ENCODE data around the gene DCTD. TPM values are rescaled to one million over a fixed set of nuclear protein-coding genes. Genes with fewer than 3 reads are reported as not detected.

DCTD gene
- total and polyA plus RNA-seq, 4 donors, result 36.9 to 52.9 (median 44.7) TPM

DNA sequence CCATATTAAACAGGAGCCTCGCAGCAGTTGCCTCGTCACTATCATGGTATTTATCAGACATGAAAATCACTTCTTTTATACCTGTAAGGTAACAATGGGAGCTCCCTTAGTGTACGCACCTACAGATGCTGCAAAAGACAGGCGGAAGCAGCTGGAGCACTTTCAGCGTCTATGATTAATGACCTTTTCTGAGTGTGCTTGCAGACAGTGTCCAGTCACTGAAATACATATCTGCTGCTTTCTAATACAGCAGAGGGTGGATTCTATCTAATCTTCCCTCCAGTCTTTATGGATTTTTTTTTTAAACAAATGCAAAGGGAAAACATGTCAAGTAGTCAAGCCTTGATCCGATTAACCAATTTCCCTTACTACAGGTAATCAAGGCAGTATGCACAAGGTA lies 24.1 kb downstream of the DCTD start:
- Histone ChIP-seq H3K36me3 (ENCODE audit: control insufficient read depth in 4 of 4, insufficient read depth in 3 of 4, low read depth in 1 of 4, low read length in 3 of 4) (peaks cover 10 to 45% (median 38%) of the 10 kb centered on the region in 4 donors), H3K27ac (ENCODE audit: low read depth in 1 of 2, low read length in 2 of 2) (no peak overlapping the region)

More for the DNA sequence above, 24.1 kb downstream of the DCTD start:
- Histone ChIP-seq H3K9me3 (ENCODE audit: control insufficient read depth in 4 of 4, low read length in 3 of 4) (no peaks in the 10 kb centered on the region), H3K9ac (ENCODE audit: low read depth in 1 of 2, low read length in 2 of 2) (no peak overlapping the region), H3K27me3 (ENCODE audit: control insufficient read depth in 4 of 4, insufficient read depth in 4 of 4, low read length in 3 of 4) (no peaks in the 10 kb centered on the region), H3K4me3 (ENCODE audit: low read depth in 1 of 3, low read length in 3 of 3) (no peak overlapping the region), H3K4me1 (ENCODE audit: control insufficient read depth in 4 of 4, insufficient read depth in 4 of 4, low read length in 3 of 4) (peaks cover 14 to 33% (median 29%) of the 10 kb centered on the region in 4 donors)
- no peak for DNase-seq (ENCODE audit: low spot score)
- WGBS, result 96% methylated on average over 6 of the region's 6 CpGs
- TF ChIP-seq FOXA1 (IDR thresholded peaks at IDR 0.05), result no peak
- no peak for TF ChIP-seq MAX (IDR thresholded peaks at IDR 0.05)
- no peak for TF ChIP-seq ZBTB33 (IDR thresholded peaks at IDR 0.05)
- no peak for TF ChIP-seq YY1 (IDR thresholded peaks at IDR 0.05)
- TF ChIP-seq GABPA (IDR thresholded peaks at IDR 0.05 in 1 of 2, conservative IDR thresholded peaks at IDR 0.05 in 1 of 2), result no peak
- TF ChIP-seq, protein P1, sequence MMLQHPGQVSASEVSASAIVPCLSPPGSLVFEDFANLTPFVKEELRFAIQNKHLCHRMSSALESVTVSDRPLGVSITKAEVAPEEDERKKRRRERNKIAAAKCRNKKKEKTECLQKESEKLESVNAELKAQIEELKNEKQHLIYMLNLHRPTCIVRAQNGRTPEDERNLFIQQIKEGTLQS (IDR thresholded peaks at IDR 0.05), result no peak
- no peak for TF ChIP-seq FOXA2 (IDR thresholded peaks at IDR 0.05)
- no peak for TF ChIP-seq NR2F2 (IDR thresholded peaks at IDR 0.05)
- no peak for TF ChIP-seq HNF4G (IDR thresholded peaks at IDR 0.05)
- TF ChIP-seq, protein P2, sequence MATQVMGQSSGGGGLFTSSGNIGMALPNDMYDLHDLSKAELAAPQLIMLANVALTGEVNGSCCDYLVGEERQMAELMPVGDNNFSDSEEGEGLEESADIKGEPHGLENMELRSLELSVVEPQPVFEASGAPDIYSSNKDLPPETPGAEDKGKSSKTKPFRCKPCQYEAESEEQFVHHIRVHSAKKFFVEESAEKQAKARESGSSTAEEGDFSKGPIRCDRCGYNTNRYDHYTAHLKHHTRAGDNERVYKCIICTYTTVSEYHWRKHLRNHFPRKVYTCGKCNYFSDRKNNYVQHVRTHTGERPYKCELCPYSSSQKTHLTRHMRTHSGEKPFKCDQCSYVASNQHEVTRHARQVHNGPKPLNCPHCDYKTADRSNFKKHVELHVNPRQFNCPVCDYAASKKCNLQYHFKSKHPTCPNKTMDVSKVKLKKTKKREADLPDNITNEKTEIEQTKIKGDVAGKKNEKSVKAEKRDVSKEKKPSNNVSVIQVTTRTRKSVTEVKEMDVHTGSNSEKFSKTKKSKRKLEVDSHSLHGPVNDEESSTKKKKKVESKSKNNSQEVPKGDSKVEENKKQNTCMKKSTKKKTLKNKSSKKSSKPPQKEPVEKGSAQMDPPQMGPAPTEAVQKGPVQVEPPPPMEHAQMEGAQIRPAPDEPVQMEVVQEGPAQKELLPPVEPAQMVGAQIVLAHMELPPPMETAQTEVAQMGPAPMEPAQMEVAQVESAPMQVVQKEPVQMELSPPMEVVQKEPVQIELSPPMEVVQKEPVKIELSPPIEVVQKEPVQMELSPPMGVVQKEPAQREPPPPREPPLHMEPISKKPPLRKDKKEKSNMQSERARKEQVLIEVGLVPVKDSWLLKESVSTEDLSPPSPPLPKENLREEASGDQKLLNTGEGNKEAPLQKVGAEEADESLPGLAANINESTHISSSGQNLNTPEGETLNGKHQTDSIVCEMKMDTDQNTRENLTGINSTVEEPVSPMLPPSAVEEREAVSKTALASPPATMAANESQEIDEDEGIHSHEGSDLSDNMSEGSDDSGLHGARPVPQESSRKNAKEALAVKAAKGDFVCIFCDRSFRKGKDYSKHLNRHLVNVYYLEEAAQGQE (IDR thresholded peaks at IDR 0.05), result no peak
- no peak for TF ChIP-seq EGR1 (IDR thresholded peaks at IDR 0.05; ENCODE audit: low read depth in 2 of 2)
- TF ChIP-seq RAD21 (IDR thresholded peaks at IDR 0.05), result no peak
- TF ChIP-seq CTCF (IDR thresholded peaks at IDR 0.05; ENCODE audit: low read depth, low read length, missing input control), result no peak
- no peak for TF ChIP-seq HNF4A (conservative IDR thresholded peaks at IDR 0.05)
- TF ChIP-seq RXRA (IDR thresholded peaks at IDR 0.05), result no peak
- no peak for TF ChIP-seq TAF1 (conservative IDR thresholded peaks at IDR 0.05)

Data from liver (tissue), 9 donors.